Activated CD8-positive, alpha-beta T cell treated with anti-CD3 and anti-CD28 coated beads for 36 hours (primary cell): Measurements from ENCODE around the gene SEPTIN5. TPM values are rescaled to one million over a fixed set of nuclear protein-coding genes. Genes with fewer than 3 reads are reported as not detected.

Source experiments
- ATAC-seq: fragments of 200-7000 bp; cut with Tn5 transposase; one replicate; pipeline ENCODE4 v1.10.0; 2021; ENCODE audit warnings: mild to moderate bottlenecking, moderate library complexity
- CTCF ChIA-PET: fragments of 350-600 bp; sonication (Branson Sonifier 250); formaldehyde crosslinking; loops from one replicate; lab custom pipeline; 2021; ENCODE audit warnings: antibody characterized with exemption; lab: Charles Lee
- POLR2A ChIA-PET: fragments of 350-600 bp; sonication (Branson Sonifier 250); formaldehyde crosslinking; loops from one replicate; lab custom pipeline; 2021; ENCODE audit warnings: antibody characterized with exemption; lab: Charles Lee
- DNase-seq: peaks from one replicate; pipeline ENCODE4 v3.0.0-alpha.2; 2020
- H3K27ac Mint-ChIP-seq: one replicate; pipeline ENCODE4 v1.8.0; 2021; ENCODE audit warnings: mild to moderate bottlenecking, mixed read lengths
- H3K27me3 Mint-ChIP-seq: one replicate; pipeline ENCODE4 v1.8.0; 2021; ENCODE audit warnings: mixed read lengths
- H3K36me3 Mint-ChIP-seq: one replicate; pipeline ENCODE4 v1.8.0; 2021; ENCODE audit warnings: low read depth, mixed read lengths
- H3K4me1 Mint-ChIP-seq: one replicate; pipeline ENCODE4 v1.8.0; 2021; ENCODE audit warnings: low read depth, mixed read lengths
- H3K4me3 Mint-ChIP-seq: one replicate; pipeline ENCODE4 v1.8.0; 2021; ENCODE audit warnings: mild to moderate bottlenecking, moderate library complexity, mixed read lengths
- H3K9me3 Mint-ChIP-seq: one replicate; pipeline ENCODE4 v1.8.0; 2021; ENCODE audit warnings: mixed read lengths
- intact Hi-C: fragments of 100-400 bp; cut with micrococcal nuclease; formaldehyde crosslinking; loops from one replicate; pipeline ENCODE4 v1.10.0; 2022
- total RNA-seq, 2 experiments: library from RNA; stranded (reverse); gene quantifications; one replicate each; pipeline ENCODE4 v1.2.3, GENCODE V29; 2021
- TF ChIP-seq, protein P1 (sequence below): fragments of 200-600 bp; IDR thresholded peaks from one replicate; pipeline ENCODE4 v1.8.0; 2022; ENCODE audit warnings: antibody characterized with exemption, mild to moderate bottlenecking

Gene SEPTIN5
- total RNA-seq, 2 experiments from 2014 or later, result 1.3 to 1.5 TPM

- Mint-ChIP-seq H3K9me3 (no peaks in the 10 kb centered on the region), H3K36me3 (no peaks in the 10 kb centered on the region), H3K27ac (no peak overlapping the region), H3K4me3 (no peak overlapping the region), H3K4me1 (no peaks in the 10 kb centered on the region), H3K27me3 (peaks cover 22% of the 10 kb centered on the region)
- DNase-seq (no peak), ATAC-seq (no peak)
- intact Hi-C loops, result no loop called here
- ChIA-PET POLR2A (no interaction called here), CTCF (interaction anchor here (1.0 kb wide), 1 partner anchor 34 kb away, joined by 3 read pairs; no protein-coding TSS in a partner anchor)
- TF ChIP-seq, protein P1, sequence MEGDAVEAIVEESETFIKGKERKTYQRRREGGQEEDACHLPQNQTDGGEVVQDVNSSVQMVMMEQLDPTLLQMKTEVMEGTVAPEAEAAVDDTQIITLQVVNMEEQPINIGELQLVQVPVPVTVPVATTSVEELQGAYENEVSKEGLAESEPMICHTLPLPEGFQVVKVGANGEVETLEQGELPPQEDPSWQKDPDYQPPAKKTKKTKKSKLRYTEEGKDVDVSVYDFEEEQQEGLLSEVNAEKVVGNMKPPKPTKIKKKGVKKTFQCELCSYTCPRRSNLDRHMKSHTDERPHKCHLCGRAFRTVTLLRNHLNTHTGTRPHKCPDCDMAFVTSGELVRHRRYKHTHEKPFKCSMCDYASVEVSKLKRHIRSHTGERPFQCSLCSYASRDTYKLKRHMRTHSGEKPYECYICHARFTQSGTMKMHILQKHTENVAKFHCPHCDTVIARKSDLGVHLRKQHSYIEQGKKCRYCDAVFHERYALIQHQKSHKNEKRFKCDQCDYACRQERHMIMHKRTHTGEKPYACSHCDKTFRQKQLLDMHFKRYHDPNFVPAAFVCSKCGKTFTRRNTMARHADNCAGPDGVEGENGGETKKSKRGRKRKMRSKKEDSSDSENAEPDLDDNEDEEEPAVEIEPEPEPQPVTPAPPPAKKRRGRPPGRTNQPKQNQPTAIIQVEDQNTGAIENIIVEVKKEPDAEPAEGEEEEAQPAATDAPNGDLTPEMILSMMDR, result no peak
Observed at GRCh38 chr22:19681863-19682245, 32.4 kb upstream of the SEPTIN5 start.

GRCh38 chr22:19686946-19687345 lies 27.4 kb upstream of the SEPTIN5 start:
- Mint-ChIP-seq H3K9me3 (no peaks in the 10 kb centered on the region), H3K27me3 (peaks cover 16% of the 10 kb centered on the region), H3K27ac (no peak overlapping the region), H3K36me3 (no peaks in the 10 kb centered on the region), H3K4me3 (no peak overlapping the region), H3K4me1 (no peaks in the 10 kb centered on the region)
- TF ChIP-seq, protein P1, result no peak
- intact Hi-C loops, result no loop called here
- ATAC-seq (no peak), DNase-seq (no peak)
- ChIA-PET POLR2A (no interaction called here), CTCF (no interaction called here)

DNA sequence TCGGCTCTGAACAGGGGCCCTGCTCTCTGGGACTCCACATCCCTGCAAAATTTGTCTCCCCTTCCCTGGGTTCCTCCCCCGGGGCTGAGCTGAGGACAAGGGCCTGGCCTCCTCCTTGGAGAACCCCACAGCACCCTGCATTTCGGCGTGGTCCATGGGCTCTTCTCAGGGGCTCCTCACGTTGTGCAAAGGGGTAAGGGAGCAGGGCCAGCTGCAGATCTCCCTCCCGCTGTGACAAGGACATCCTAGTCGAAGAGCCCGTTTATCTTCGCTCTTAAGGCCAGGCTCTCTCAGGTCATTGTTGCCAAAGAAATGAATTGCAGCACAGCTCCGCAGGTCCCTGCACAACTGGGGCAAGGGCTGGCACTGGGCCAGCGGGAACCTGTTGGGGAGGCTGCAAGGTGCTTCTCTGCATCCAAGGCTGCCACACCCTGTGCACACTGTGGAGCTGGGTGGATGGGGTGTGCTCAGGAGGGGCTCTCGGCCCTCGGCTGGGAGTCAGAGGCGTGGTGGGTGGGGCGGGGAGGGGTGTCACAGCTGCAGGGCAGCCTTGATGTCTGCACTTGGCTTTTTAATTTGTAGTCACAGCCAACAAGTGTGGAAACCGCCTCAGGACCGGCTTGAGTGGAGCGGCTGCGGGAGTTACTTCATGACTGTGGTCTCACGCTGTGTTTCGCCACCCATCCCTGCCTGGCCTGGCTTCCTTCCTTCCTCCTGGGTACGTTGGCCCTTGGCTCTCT lies 26.6 kb upstream of the SEPTIN5 start:
- Mint-ChIP-seq H3K36me3 (no peaks in the 10 kb centered on the region), H3K27me3 (peaks cover 12% of the 10 kb centered on the region), H3K27ac (no peak overlapping the region), H3K9me3 (no peaks in the 10 kb centered on the region), H3K4me1 (no peaks in the 10 kb centered on the region), H3K4me3 (no peak overlapping the region)
- no peak for DNase-seq
- ChIA-PET CTCF (no interaction called here), POLR2A (no interaction called here)
- ATAC-seq, result no peak
- intact Hi-C loops, result no loop called here
- TF ChIP-seq, protein P1, result no peak

DNA sequence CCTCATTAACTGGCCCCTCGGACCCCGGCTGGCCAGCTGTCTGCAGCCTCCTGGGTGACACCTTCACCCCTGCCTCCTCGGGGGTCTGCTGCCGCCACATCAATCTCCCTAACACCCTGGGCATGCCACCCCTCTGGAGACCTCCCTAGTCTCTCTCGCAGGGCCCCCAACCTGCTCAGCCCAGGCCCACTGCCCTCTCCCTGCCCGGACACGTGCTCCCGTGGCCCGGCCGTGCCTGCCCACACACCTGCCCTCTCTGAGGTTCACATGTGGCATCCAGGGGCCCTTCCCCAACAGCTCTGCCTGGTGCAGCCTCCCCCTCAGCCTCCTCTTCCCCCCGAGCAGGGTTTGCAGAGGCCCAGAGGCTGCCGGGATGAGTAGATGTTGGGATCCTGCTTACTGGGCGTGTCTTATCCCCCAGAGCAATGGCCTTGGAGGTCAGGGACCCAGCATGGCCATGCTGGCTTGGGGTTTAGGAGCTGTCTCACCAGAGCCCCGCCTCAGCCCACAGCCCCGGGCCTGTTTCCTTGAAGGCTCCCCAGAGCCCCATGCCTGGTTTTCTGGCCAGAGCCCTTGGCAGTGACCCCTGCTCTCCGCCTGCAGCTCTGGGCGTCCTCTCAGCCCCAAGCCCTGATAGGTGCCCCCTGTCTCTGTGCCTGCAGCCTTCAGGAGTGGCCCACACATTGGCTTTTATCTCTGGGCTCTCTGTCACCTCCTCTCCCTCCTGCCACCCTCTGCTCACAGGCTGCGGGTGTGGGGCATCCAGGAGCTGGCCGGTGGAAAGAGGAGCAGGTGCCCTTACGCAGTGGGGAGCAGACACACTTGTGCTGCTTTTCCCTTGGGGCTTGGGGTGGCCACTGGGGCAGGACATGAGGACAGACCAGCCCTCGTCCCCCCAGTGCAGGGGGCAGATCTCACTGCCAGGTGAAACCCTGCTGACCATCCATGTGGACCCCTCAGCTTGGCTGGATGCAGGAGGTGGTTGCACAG lies 25.7 kb upstream of the SEPTIN5 start:
- H3K27ac Mint-ChIP-seq, result no peak overlapping the region
- no peaks in the 10 kb centered on the region for H3K4me1 Mint-ChIP-seq
- H3K4me3 Mint-ChIP-seq, result no peak overlapping the region

More for the DNA sequence above, 25.7 kb upstream of the SEPTIN5 start:
- POLR2A ChIA-PET, result interaction anchor here (1.0 kb wide), 1 partner anchor 8 kb away, joined by 3 read pairs; no protein-coding TSS in a partner anchor
- intact Hi-C loops, result no loop called here
- H3K36me3 Mint-ChIP-seq, result no peaks in the 10 kb centered on the region
- ATAC-seq (no peak), DNase-seq (no peak)
- H3K9me3 Mint-ChIP-seq, result no peaks in the 10 kb centered on the region
- peaks cover 9% of the 10 kb centered on the region for H3K27me3 Mint-ChIP-seq
- TF ChIP-seq, protein P1, result no peak
- CTCF ChIA-PET, result interaction anchor here (1.4 kb wide), 1 partner anchor 13 kb away, joined by 4 read pairs; no protein-coding TSS in a partner anchor
